NCI-H82 treated with DMSO at 0.1 percent for 48 hours (cell line): ENCODE measurements around the gene SVOP.
"Not testable (repeated sequence)": the region's sequence is repeated elsewhere in the genome, so short reads cannot be mapped to it uniquely, and the experiment has no call there.

Experiments used
- DNase-seq: peaks from one replicate; lab custom pipeline; 2025; ENCODE audit not compliant: unreplicated experiment; lab: John Stamatoyannopoulos, UW

The SVOP gene, protein sequence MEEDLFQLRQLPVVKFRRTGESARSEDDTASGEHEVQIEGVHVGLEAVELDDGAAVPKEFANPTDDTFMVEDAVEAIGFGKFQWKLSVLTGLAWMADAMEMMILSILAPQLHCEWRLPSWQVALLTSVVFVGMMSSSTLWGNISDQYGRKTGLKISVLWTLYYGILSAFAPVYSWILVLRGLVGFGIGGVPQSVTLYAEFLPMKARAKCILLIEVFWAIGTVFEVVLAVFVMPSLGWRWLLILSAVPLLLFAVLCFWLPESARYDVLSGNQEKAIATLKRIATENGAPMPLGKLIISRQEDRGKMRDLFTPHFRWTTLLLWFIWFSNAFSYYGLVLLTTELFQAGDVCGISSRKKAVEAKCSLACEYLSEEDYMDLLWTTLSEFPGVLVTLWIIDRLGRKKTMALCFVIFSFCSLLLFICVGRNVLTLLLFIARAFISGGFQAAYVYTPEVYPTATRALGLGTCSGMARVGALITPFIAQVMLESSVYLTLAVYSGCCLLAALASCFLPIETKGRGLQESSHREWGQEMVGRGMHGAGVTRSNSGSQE

DNA sequence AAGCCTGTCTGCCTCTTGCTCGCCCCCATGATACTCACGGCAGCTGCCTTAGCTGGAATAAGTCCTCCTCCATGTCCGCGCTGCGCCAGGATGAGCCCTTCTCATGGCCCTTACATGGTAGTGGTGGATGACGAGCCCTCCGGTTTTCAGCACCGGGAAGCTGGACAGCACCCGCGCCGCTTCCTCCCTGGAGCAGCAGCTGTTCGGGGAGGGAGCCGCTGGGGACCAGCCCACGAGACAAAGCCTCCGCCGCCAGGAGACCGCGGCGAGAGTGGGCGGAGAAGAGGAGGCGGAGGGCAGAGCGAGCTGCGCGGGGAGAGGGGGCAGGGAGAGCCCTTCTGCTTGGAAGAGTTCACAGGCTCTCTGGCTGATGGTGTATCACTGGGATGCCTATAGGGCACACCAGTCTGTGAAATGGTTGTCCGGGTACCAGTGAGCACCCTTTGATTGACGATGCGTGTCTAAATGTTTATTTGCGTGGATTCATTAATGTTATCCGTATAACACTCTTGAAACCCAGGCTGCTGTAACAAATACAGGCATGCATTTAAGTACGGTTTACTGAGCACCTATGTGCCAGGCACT, at the start of gene SVOP:
SVOP (minus strand) TSS at position 273 of the 585 bp plus-strand sequence; CDS start at position 73, 200 bp downstream.
- peak; percentile 87 for DNase-seq

DNA sequence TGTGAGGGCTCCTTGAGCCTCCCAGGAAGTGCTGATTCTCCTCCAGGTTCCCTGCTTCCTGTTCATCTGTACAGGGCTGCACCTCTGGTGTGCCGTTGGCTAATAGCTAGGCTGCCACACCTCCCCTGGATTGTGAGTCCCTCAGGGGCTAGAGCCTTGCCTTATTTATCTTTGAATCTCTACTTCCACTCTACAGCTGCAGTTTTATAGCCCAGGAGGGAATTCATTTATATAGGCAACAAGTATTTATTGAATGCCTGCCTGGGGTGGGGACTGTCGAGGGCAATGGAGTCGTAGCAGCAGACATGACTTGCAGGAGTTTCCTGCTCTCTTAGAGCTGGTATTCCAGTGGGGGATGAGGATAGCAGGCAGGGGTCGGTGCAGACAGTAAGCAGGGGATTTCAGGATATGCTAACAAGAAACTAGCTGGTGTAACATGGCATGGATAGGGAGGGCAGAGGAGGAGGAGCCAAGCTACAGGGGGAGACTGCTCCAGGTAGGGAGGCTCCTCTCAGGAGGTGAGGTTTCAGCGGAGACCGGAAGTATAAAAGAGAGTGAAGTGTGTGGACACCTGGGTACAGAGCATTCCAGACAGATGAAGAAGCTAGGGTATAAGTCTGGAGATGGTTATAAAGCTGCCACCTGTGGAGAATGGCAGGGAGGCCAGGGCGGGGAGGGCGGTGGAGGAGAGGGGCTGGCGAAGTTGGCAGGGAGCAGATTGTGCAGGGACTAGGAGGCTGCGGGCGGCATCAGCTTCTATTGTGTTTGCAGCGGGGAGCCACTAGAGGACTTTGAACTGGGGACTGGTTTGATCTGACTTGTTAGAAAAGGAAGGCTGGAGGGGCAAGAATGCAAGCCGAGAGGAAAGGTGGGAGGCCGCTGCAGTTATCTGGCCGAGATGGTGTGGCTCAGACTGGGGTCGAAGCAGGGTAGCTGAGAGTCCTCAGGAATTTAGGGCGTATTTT, 48.7 kb upstream of the SVOP start:
- no peak for DNase-seq

DNA sequence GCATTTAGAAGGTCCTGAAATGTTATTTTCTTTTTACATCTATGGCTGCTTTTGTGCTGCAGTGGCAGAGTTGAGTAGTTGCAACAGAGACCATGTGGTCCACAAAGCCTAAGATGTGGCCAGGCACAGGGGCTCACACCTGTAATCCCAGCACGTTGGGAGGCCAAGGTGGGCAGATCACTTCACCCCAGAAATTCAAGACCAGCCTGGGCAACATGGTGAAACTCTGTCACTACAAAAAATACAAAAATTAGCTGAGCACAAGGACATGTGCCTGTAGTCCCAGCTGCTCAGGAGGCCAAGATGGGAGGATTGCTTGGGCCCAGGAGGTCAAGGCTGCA, 45.0 kb upstream of the SVOP start:
- no peak for DNase-seq

DNA sequence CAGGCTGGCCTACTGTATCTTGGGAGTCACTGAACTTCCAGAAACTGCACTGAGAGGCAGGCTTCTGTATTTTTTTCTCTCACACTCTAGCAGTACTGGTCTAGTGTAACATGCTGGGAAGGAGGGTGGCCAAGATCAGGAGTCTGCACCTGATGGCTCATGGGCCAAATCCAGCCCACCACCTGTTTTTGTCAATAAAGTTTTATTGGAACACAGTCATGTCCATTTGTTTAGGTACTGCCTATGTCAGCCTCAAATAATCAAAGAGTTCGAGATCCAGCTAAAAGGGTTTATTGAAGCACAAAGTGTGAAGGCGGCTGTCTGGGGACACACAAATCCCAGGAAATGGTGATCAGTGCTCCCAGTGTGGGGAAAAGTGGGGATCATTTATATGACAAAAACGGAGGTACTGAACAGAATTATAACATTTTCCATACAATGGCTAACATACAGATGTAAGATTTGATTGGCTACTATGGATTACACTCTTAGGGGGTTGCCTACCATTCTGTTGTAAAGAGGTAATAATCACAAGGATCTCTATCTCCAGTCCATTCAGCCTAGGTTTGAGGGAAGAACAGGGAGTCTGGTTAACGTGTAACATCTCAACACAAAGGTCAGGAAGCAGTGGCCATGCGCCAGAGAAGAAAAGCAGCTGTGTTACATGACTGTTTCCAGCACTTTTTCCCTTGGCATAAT, 44.4 kb upstream of the SVOP start:
- DNase-seq: no peak

DNA sequence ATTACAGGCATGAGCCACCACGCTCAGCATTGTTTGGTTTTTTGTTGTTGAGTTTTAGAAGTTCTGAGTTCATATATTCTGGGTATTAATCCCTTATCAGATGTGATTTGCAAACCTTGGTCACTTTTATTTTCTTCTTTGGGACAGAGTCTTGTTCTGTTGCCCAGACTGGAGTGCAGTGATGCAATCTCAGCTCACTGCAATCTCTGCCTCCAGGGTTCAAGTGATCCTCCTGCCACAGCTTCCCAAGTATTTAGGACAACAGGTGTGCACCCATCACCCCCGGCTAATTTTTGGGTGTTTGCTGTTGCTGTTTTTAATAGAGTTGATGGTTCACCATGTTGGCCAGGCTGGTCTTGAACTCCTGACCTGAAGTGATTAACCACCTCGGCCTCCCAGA, 43.3 kb upstream of the SVOP start:
- DNase-seq: no peak

DNA sequence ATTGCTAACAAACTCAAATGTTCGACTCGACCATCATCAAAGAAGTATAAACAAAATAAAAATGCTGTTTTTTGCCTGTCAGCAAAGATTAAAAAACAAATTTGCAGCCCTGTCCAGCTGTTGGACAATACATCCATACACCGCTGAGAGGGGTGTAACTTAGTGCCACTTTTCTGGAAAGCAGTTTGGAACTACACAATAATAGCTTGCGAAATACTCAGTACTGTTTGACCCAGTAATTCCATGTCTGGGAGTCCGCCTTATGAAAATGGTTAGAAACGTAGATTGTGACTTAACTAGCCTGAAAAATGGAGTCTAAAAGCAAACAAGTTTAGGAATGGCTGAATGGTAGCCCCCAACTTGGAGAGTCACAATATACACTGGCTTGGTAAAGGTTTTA, 37.9 kb upstream of the SVOP start:
- DNase-seq: no peak

DNA sequence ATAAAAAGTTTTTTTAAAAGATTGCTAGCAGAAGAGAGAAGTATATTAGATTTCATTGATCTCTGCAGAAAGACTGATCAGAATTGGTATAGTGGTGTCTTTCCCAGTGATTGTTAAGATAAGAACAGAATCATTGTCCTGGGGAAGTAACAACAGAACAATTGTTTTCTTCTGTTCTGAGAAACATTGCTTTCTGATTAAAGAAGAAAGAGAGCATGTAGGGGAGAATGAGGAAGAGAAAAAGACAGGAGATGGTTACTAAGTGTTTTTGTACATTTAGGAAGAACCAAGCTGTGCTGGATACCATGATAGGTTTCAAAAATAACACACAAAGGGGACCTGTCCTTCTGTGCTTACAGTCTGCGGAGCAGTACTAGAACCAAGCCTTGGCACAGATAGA, 36.5 kb upstream of the SVOP start:
- no peak for DNase-seq

DNA sequence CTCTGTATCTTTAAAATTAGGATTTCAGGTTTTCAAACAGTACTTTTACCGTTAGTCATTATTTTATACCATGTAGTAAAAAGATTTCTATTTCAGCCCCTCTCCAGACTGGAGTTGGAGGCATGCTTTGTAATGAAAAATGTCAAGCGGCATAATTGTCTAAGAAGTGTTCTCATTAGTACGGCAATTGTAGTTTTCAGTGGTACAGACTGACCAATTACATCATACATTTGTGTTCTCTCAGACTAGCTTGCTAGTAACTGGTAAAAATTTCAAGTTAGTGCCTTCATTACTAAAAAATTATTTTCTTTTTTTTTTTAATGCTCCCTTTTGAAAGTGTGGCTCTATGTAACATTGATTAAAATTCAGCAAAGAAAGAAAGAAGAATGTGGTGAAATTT, 36.0 kb upstream of the SVOP start:
- no peak for DNase-seq

DNA sequence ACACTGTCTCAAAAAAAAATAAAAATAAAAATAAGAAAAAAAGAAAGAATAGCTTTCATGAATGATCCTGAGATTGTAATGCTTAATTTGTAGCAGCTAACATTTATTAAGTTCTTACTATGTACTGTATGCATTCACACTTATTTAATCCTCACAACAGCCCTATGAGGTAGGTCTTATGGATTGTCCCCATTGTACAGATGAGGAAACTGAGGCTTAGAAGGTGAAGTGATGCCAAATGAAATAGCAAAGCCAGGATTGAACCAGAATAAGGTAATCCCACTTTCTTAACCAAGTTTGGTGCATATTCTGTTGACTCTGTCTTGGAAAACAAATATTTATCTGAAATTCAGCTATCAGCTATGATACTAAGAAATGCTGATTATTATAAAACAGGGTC, 33.7 kb upstream of the SVOP start:
- DNase-seq: no peak

DNA sequence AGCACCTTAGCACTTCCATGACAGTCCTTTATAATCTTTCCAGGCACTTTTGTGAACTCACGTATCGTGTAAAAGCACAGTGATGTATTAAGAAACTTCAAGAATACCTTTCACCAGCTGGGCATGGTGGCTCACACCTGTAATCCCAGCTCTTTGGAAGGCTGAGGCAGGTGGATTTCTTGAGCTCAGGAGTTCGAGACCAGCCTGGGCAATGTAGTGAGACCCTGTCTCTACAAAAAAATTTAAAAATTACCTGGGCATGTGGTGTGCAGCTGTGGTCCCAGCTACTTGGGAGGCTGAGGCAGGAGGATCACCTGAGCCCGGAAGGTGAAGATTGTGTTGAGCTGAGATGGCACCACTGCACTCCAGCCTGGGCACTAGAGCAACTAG, 33.3 kb upstream of the SVOP start:
- DNase-seq: not testable (repeated sequence)

DNA sequence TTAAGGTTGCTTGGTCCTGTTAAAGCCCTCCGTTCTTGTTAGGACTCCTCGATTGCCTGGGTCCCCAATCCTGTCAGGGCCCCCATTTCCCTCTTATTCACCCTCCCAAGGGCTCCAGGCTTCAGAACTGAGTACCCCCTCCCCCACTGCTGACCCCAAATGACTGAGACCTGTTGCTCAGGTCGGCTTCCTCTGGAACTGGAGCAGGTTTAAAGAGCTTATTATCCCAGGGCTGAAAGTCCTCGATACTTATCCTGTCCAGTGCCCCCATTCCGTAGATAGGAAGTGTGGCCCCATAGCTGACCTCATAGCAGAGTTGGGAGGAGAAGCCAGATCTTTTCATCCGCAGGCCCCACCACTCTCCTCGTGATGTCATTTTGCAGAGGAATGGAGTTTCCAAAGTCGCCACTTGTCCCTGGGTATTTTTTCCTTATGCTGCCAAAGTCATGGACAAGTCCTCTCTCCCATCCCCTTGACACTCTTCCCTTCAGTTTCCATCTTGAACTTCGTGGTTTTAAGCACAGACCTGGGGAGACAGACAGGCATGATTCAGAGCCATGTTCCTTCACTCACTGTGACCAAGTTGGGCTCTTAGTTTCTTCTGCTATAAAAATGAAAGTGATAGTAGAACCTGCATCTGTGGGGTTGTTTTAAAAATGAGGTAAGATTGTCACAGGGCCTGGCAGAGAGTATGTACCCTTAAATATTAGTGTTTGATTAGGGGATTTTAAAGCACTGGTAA, 32.7 kb upstream of the SVOP start:
- no peak for DNase-seq

DNA sequence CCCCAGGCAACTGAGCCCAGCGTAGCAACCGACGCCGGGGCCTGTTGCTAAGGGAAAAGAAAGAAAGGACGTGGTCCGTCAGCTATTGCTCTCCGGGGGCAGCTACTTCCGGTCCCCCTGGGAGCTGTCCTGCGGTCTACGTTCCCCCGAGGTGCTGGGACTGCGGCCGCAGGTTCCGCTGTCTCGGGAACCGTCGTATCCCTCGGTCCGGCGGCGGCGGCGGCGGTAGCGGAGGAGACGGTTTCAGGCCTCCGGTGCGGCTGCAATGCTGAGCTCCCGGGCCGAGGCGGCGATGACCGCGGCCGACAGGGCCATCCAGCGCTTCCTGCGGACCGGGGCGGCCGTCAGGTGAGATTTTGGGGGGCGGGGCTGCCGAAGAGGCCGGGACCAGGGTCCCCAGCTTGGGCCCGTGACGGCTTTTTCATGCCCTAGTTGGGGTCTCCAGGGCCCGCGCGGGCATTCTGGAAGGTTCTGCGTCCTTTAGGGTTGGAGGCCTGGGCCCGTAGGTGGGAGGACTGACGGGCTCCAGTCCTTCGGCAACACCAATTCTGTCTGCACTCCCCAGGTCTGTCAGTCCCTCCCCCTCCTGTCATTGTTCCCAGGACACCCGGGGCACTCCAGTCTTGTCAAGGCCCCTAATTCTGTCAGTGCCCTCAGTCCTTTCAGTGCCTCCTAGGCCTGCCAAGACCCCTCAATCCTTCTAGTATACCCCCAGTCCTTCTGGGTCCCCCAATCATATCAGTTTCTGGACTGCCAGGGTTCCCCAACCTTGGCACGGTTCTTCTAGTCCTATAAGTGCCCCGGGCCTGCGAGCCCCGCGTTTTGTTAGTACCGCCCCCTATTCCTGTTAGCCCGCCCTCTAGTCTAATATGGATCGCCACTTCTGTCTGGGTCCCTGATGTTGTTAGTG, 31.8 kb upstream of the SVOP start, which contains the start of gene USP30:
USP30 (plus strand) TSS at position 163 of the 910 bp plus-strand sequence; CDS start at position 266, 103 bp downstream.
- peak; percentile 31 for DNase-seq

DNA sequence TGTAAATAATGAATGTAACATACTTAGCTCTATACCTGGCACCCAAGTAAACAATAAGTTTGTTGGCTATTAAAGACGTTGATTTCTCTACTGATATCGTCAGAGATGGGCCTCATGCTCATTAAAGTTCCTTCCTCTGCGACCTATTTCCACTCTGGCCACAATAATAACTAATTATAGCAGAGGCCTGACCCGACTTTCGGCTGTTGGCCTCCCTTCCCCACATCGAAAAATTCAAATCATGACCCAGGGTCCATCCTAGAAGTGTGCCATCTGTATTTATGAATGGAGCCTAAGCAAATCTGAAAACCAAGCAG, 31.2 kb upstream of the SVOP start:
- no peak for DNase-seq

DNA sequence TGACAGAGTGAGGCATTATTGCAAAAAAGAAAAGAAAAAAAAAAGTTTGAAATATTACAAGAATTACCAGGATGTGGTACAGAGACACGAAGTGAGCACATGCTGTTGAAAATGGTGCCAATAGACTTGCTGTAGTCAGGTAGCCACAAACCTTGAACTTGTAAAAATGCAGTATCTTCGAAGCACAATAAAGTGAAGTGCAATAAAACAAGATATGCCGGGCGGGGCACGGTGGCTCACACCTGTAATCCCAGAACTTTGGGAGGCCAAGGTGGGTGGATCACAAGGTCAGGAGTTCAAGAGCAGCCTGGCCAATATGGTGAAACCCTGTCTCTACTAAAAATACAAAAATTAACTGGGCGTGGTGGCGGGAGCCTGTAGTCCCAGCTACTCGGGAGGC, 28.9 kb upstream of the SVOP start:
- not testable (repeated sequence) for DNase-seq

DNA sequence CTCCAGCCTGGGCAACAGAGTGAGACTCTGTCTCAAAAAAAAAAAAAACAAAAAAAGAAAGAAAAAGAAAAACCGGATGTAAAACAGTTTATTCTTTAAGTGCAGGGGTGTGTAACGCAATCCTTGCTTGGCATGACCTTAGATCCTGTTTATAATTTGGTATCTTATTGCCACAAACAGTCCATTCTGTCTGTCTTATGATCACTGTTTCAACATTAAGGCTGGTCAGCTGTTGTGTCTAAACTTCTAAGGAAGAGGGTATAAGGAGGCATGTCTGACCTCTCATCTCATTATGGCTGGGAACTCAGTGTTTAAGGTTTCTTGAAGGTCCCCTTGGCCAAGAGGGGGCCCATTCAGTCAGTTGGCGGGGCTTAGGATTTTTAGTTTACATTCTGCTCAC, 27.8 kb upstream of the SVOP start:
- DNase-seq: not testable (repeated sequence)

DNA sequence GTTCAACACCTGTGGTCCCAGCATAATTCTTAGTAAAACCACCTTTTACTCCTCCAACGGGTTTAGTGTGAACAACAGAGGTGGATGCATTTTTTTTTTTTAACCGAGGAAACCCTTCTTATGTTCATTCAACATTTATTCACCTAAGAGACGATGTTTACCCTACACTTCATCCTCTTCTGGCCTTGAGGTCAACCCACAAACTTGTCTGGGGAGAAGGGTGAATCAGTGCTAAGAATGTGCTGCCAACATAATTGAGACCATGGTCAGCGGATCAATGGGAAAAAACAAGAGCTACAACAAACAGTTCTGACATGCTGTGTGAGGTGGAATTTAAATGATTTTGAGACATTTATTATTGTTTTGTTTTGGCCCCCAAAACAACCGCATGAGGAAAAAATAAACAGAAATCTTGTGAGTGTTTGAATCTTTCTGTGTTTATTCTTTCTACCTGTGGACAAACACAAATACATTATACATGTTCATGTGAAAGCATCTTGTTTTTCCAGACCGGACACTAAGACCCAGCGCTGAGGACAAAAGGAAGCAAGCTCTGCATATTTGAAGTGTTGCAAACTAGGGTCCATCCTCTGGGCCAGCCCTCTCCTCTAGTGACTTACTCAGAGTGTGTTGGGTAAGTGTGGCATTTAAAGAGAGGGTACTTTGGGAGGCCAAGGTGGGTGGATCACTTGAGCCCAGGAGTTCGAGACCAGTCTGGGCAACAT, 26.4 kb upstream of the SVOP start:
- DNase-seq: no peak

DNA sequence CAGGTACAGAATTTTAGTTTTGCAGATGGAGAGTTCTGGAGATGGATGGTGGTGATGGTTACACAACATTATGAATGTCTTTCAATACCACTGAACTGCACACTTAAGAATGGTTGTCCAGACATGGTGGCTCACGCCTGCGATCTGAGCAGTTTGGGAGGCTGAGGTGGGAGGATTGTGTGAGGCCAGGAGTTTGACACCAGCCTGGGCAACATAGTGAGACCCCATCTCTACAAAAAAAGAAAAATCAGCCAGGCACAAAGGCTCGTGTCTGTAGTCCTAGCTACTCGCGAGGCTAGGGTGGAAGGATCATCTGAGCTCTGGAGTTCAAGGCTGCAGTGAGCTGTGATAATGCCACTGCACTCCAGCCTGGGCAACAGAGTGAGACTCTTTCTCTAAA, 23.4 kb upstream of the SVOP start:
- no peak for DNase-seq

DNA sequence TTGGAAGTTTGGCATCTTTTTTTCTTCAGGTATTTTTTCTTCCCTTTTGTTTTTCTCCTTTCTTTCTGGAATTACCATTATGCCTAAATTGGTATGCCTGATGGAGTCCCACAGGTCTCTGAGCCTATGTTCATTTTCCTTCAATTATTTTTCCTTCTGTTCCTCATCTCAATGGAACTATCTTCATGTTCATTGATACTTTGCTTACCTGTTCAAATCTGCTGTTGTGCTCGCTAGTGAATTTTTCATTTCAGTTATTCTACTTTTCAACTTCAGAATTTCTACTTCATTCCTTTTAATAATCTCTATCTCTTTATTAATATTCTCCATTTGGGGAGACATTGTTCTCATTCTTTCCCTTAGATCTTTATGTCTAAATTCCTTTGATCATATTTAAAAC, 16.1 kb upstream of the SVOP start:
- no peak for DNase-seq
